Dedifferentiated amniotic fluid mesenchymal stem cell (primary cell): ENCODE results near the gene GPR39.

ENCODE experiments used
- DNase-seq: peaks from one replicate; pipeline ENCODE4 v3.0.0-alpha.2; 2016; ENCODE audit errors: extremely low spot score

GPR39 gene

GRCh38 chr2:132566379-132566778, 149.8 kb downstream of the GPR39 start:
- DNase-seq, result no peak

DNA sequence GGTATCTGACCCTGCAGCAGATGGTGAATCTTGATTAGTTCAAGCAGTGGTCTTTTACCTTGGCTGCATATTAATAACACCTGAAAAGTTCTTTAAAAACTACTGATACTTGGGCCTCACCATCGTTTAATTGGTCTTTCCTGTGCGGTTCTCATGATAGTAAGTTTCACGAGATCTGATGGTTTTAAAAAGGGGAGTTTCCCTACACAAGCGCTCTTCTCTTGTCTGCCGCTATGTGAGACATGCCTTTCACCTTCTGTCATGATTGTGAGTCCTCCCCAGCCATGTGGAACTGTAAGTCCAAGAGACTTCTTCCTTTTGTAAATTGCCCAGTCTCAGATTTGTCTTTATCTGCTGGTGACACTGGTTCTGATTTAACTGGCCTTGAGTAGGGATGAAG, 151.1 kb downstream of the GPR39 start:
- DNase-seq, result no peak

GRCh38 chr2:132568656-132569055, 152.1 kb downstream of the GPR39 start:
- DNase-seq, result no peak

- no peak for DNase-seq
Measured at GRCh38 chr2:132573444-132574007, 156.9 kb downstream of the GPR39 start.

GRCh38 chr2:132577686-132578085, 161.1 kb downstream of the GPR39 start:
- DNase-seq, result no peak

DNA sequence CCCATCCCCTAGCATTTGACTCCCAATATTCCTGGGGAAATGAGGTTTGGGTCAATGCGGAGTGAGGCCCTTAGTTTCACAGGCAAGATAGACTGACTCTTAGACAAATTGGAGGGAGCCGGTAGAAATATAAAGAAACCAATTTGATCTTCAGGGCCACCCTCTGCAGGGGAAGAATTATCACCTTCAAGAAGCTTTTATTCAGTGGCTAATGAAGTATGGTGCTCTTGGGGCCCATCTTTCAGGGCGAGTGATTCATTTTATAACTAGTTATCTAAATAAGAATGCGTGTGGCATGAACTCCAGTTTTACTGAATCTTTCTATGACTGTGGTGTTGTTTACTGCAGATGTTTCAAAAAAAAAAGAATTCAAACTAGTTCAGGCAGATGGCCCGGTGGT, 165.0 kb downstream of the GPR39 start:
- DNase-seq, result no peak

GRCh38 chr2:132581991-132582738, 165.6 kb downstream of the GPR39 start:
- peak; percentile 33 for DNase-seq

DNA sequence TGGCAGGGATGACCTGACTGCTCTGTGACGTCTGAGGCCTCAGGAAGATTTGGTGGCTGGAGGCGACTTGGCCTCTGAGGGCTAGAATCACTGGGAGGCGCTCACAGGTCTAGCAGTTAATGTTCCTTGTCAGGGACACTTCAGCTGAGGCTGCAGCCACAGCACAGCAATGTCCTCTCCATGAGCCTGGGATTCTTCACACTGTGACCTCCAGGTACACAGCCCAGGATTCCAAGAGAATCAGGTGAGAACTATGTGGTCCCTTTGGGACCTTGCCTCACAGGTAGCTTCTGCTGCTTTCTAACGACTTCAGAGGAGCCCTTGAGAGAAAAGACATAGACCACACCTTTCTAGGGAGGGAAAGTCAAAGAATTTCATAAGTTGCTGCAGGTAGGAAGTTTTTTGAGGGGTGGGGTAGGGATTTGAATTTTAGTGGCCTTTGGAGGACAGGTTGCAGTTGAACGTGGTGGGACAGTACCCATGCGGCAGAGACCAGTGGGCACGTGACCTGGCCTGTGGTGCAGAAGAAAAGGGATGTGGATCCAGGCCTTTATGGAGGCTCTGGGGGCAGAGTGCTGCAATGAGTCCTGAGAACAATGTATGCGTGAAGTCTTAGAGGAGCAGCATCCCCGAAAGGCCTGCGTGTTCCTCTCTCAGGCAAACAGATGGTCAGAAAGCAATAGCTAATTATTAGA, 167.2 kb downstream of the GPR39 start:
- DNase-seq, result no peak

GRCh38 chr2:132584976-132585817, 168.6 kb downstream of the GPR39 start:
- DNase-seq, result no peak

DNA sequence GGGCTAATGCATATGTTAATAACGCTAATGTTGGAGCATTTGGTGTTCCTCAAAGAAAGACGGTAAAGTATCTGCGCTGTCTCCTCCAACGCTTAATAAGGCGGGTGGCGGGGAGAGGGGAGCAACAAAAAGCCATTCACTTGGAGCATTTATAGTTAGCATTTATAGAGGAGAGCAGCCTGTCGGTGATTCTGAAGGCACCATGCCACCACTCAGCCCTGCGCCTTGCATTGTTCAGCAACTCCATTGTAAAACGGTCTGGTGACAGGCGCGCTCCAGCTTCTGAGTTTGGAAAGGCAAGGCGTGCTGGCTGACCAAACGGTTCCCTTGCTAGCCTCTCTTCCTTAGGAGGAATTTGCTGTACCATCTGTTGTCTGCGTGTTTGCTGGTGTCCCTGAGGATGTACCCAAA, 169.5 kb downstream of the GPR39 start:
- no peak for DNase-seq

DNA sequence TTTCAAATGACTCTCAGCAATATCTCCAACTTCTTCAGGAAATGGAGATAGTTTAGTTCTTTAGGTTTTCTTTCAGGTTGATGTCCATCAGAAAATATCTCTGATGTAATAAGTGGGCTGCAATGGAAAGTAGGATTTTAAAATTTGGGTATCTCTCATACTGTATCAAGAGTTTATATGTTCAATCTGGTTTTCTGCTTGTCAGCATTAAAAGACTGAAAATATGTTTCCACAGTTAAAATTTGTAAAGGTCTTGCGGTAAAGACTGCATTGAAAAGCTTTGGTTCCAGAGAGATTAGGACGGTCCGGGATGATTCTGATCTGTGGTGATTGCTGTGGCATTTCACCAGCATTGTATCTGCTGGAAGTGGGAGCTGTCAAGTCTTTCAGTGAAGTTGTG, 170.2 kb downstream of the GPR39 start:
- no peak for DNase-seq

DNA sequence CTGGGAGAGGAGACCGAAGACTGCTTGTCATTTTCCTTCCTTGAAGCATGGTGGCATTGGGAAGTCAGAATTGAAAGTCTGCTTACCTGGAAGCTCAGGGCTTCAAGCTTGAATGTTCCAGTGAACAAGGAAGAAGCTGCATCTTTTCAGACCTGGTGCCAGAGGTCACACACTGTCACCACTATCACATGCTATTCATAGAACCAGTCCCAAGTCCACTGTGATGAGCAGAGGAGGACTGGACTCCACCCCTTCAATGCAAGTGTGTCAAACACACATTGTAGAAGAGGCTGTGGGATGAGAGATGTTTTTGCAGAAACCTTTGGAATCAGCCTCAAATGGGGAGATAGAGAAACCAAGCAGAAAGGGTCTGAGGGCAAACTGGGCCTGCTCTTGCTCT, 172.0 kb downstream of the GPR39 start:
- DNase-seq, result no peak

GRCh38 chr2:132589111-132589830, 172.7 kb downstream of the GPR39 start:
- DNase-seq, result no peak

DNA sequence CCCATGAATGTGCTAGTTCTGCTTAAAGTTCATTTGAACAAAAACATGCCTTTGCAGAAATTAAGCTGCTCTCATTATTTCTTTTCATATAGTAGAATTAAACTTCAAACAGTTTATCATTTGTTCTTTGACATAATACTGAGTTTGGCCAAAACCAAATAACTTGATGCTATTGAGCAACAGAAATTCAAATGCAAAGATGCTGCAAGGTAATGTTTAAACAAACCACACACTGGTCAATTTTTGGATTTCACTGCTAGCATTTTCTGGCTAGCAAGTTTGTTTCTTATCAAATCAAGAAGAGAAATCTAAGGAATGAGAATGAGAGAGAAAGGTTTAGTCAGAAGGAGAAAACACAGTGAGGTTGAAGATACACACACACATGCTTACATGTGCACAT, 173.4 kb downstream of the GPR39 start:
- no peak for DNase-seq

DNA sequence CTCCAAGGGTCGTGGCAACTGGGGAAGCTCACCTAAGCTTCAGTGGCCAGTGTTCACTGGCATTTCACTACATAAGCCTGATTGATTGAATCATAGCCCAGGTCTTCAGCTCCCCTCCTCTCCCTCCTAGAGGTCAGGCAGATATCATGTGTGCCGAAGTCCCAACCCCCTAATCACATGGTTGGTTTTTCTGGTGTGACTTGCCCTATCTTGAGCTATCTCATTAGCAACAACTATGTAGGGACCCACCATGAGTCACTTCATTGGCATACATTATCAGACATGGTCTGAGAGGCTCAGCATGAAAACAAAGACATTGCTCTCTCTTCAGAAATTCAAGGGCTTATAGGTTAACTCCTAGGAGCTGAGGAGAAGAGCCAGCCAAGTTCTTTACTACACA, 176.6 kb downstream of the GPR39 start:
- no peak for DNase-seq

DNA sequence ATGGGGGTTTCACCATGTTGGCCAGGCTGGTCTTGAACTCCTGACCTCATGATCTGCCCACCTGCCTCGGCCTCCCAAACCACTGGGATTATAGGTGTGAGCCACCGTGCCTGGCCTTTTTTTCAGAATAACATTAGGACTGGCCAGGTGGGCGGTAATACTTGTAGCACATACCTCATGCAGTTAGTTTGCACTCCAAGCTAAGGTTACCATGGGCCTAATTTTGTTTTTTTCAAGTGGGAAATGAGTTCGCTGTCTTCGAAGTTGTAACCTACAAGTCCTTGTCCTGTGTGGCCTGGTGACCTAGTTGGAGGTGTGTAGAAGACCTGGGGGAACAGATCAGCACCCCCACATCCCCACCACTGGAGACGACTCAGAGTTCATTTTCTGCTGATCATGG, 178.6 kb downstream of the GPR39 start:
- no peak for DNase-seq

GRCh38 chr2:132595693-132596092, 179.1 kb downstream of the GPR39 start:
- DNase-seq, result no peak

- DNase-seq, result no peak
Measured at GRCh38 chr2:132597166-132597565, 180.6 kb downstream of the GPR39 start.

DNA sequence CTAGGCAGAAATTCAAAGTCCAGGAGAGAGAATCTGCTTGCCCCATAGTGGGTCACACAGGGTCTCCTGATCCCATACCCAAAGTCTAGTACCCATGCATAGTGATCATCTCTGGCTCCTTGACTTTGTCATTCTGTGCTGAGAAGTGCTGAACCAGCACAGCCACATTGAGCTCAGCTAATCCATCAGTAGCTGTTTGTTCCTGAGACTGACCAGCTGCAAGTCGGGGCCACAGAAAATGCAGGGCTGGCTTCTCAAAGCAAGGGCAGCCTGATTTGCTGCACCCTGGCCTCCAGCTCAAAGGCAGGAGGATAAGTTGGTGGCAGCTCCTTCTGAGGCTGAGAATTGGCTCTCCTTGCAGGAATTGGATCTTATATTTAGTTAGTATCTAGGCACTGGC, 181.2 kb downstream of the GPR39 start:
- DNase-seq, result no peak

DNA sequence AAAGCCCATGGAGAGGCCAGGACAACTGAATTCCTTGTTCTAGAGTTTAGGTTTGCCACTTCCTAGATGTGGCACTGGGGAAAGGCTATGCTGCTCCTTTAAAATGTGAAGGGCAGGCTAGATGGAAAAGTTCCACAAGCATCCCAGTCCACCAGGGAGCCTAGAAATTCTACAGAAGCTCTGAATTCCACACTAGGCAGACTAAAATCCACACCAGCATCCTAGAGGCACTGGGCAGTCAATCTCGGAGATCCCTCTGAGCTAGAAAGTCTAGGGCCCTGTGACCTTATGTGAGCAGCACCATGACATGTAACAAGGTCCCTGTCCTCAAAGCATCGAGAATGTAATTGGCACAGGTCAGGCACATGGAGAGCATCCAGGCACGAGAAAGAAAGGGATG, 181.9 kb downstream of the GPR39 start:
- DNase-seq, result no peak

- no peak for DNase-seq
Measured at GRCh38 chr2:132599556-132599955, 183.0 kb downstream of the GPR39 start.

DNA sequence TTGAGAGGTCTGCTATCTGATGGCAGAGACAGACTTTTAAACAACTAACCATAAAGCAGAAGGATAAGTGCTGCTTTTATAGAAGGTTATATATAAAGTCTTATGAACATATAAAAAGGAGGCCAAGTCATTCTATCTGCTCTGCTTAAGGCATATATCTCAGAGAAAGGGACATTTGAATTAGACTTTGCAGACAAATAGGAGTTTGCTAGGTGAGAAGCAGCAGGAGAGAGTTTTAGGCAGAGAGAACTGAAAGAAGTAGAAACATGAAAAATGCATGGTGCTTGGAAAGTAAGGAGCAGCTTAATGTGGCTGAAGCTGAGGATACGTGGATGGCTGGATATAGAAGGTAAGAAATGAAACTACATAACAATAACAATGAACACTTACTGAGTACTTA, 188.0 kb downstream of the GPR39 start:
- DNase-seq, result no peak
